ENCODE measurements around the gene ZW10.

ZW10 gene

GRCh38 chr11:113697756-113698407 is 75.6 kb downstream of the ZW10 start:
- DNase-seq (ENCODE audit: low read depth), result no peak

- no peak for DNase-seq (ENCODE audit: low read depth)
These were observed 76.4 kb downstream of the ZW10 start for GRCh38 chr11:113697111-113697510.

- no peak for DNase-seq (ENCODE audit: low read depth)
These were observed 78.3 kb downstream of the ZW10 start for GRCh38 chr11:113695207-113695606.

GRCh38 chr11:113694390-113694789 is 79.1 kb downstream of the ZW10 start:
- no peak for DNase-seq (ENCODE audit: low read depth)

- DNase-seq (ENCODE audit: low read depth), result no peak
These were observed 80.5 kb downstream of the ZW10 start for GRCh38 chr11:113693030-113693429.

GRCh38 chr11:113690619-113691569 is 82.6 kb downstream of the ZW10 start:
- DNase-seq (ENCODE audit: low read depth), result peak; percentile 69

GRCh38 chr11:113689768-113690618 is 83.5 kb downstream of the ZW10 start:
- DNase-seq (ENCODE audit: low read depth), result no peak

- no peak for DNase-seq (ENCODE audit: low read depth)
These were observed 87.7 kb downstream of the ZW10 start for GRCh38 chr11:113685654-113686359.

GRCh38 chr11:113684496-113684895 is 89.0 kb downstream of the ZW10 start:
- no peak for DNase-seq (ENCODE audit: low read depth)

- DNase-seq (ENCODE audit: low read depth), result no peak
These were observed 89.9 kb downstream of the ZW10 start for GRCh38 chr11:113683481-113684046.

Measured in EH (cell line).